GM18519 (cell line): ENCODE results near the gene SRM.
A peak's percentile ranks its signal among the peaks of the same experiment; 100 is the strongest.
"Not testable (repeated sequence)": the region's sequence is repeated elsewhere in the genome, so short reads cannot be mapped to it uniquely, and the experiment has no call there.

Experiments
- ATAC-seq: cut with Tn5 transposase; IDR thresholded peaks from one replicate; pipeline ENCODE4 v1.9.1; 2021; ENCODE audit warnings: mild to moderate bottlenecking, moderate library complexity; ENCODE audit not compliant: unreplicated experiment, low FRiP score

SRM gene

DNA sequence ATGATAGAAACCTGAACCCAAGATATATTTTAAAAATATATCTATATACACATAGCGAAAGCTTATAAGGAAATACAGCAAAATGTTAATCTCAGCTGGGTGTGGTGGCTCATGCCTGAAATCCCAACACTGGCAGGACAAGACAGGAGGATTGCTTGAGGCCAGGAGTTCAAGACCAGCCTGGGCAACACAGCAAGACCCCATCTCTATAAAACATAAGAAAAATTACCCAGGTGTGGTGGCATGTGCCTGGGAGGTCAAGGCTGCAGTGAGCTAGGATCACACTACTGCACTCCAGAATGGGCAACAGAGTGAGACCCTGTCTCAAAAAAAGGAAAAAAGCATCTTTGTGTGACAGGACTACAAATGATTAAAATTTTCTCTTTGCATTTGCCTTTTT is 6.0 kb upstream of the SRM start:
- ATAC-seq: no peak

DNA sequence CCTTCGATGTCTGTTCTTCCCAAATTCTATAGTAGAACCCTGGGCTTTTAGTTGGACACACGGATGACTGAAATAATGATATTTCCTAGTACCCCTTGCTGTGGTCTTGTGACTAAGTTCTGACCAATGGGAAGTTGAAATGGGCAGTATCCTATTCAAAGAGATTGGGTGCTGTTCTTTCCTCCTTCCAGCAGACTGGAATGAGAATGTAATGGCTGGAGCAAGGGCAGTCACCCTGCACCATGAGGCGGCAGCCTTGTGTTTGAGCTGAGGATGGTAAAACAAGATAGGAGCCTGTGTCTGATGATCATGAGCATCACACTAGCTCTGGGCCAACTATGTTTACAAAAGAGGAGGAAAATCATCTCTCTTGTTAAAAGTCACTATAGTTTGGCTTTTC is 5.1 kb upstream of the SRM start:
- ATAC-seq: no peak

GRCh38 chr1:11063937-11064537 is 4.2 kb upstream of the SRM start:
- ATAC-seq: not testable (repeated sequence)

- no peak for ATAC-seq
Observed at GRCh38 chr1:11062965-11063401, 3.2 kb upstream of the SRM start.

DNA sequence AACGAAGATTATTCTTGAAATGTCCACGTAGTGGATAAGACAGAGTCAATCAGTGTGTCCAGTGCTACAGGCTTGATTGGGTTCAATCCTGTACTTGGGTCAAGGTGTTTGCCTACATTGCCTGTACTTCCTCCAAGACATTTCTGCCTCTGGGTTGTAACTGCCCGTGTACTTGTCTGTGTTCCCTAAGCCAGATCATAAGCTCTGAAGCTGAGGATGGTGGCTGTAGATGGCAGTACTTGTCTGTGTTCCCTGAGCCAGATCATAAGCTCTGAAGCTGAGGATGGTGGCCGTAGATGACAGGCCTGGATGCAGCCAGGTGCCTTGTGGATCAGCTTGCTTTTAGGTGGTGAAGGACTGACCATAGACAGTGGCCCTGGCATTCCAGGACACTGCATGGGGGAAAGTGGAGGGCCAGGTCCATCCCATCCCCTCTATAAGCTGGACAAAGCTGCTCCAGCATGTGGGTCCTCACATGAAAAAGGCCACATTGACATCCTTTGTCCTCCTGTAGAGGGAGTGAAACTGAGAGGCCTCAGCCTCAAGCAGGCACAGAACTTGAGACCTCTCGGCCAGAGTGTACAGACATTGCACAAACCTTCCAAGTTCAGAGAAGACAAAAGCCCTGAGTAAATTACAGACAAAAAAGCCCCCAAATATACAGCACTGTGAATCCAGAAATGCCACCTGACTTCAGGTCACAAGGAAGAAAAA is 2.0 kb upstream of the SRM start:
- ATAC-seq: no peak

- ATAC-seq: peak; percentile 7
Observed at GRCh38 chr1:11059155-11059967, 457 bp downstream of the SRM start.

GRCh38 chr1:11058595-11059154 is 1.1 kb downstream of the SRM start:
- ATAC-seq: no peak

GRCh38 chr1:11058026-11058425 is 1.8 kb downstream of the SRM start:
- ATAC-seq: no peak

- no peak for ATAC-seq
Observed at GRCh38 chr1:11057477-11057876, 2.3 kb downstream of the SRM start.

DNA sequence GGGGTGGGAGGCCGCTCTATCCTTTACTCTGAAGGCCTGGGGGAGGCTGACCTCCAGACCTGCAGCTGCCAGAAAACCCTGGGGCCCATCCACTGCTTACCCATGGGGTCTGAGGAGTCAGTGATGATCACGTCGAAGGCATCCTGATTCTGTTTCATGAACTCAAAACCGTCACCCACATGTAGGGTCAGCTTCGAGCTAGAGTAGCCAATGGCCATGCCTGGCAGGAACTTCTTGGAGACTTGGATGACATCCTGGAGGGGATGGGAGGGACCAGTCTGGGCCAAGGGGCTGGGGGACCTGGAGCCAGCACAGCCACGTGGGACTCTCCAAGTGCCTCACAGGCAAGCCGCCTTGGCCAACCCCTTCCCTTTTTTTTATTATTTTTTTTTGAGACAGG is 3.3 kb downstream of the SRM start:
- no peak for ATAC-seq

DNA sequence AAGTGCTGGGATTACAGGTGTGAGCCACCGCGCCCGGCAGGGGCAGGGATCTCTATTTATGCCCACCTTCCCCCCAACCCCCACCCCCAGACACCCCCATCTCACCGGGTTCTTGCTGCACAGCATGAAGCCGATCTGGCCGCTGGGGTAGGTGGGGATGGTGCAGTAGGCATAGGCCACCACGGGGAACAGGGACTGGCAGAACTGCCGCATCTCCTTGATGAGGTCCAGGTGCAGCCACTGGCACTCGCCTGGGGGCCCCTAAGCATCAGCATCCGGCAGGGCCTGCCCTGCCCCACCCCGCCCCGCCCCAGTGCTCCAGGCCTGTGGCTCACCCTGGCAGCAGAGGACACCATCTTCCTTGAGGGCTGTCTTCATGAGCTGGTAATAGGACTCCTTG is 4.1 kb downstream of the SRM start:
- no peak for ATAC-seq

- no peak for ATAC-seq
Observed at GRCh38 chr1:11054666-11055065, 5.2 kb downstream of the SRM start.

DNA sequence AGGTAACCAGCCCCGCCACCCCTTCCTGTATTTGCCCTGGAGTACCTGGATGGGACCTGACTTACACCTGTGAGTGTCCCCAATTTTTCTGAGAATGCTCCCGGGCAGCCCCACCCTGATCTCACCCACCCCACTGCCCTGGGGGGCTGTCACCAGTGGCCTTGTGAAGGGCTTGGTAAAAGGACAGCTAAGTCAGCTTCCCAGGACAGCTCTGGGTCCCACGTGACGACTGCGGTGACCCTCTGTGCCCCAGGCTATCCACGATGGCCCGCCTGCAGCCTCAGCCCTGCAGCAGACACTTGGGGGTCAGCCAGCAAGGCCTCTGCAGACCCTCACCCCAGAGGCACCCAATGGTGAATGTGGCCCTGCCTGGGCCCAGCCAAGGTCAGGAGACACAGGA is 5.6 kb downstream of the SRM start:
- no peak for ATAC-seq

GRCh38 chr1:11053758-11054137 is 6.1 kb downstream of the SRM start:
- ATAC-seq: no peak

DNA sequence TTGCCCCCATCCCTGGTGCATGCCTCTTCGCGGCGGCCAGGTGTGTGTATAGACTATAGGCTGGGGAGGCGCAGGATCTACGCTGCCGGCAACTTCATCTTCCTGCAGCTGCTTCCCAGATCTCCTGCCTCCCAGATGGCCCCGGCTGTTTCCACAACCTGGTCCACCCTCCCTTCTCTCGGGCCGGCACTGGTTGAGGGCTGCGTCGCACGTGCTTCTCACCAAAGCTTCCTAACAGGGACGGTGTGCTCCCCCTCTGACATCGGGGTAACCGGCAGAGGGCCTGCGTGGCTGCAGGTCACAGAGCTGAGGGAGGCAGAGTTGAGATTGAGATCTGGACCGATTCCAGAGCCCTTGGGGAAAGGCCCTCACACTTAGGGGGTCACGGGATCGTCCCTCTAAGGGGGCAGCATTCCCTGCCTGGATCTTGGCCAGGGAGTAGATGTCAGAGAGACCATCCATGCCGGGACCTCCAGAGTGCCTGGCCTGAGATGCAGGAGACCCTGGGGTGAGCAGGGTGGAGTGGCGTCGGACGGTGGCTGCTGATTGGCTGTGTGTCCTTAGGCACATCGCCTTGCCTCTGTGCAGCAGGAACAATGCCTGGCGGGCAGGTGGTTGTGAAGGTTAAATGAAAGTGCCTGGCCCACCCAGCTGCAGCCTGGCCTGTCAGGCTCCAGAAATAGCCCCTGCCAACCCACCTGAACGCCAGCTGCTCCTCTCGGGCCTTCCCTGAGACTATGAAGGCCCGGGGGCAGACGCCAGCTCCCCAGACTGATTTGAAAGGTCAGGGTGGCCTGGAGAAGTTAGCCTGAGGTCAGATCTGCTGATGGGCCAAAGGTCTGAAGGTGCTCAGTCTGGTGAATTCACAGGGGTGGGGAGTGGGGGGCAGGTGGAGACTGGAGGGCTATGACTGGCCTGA is 6.7 kb downstream of the SRM start:
- no peak for ATAC-seq

DNA sequence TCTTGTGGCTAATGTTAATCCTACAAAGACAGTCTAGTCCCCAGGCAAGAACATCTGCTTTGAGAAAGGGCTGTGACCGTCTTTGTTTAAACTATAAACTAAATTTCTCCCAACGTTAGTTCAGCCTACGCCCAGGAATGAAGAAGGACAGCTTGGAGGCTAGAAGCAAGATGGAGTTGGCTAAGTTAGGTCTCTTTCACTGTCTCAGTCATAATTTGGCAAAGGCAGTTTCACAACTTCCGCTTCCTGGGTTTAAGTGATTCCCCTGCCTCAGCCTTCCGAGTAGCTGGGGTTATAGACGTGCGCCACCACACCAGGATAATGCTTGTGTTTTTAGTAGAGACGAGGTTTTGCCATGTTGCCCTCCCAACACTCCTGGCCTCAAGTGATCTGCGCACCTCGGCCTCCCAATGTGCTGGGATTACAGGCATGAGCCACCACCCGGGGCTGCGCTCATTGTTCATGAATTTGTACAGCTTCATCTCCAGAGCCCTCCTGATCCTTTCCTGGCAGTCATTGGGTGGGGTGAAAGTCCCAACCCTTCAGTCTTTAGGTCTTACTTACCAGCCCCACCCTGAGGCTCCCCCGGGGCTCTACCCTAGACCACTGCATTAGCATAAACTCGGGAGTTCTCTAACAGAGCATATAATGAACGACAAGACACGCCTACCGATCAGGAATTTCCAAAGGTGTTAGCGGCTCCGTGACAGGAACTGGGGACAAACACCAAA is 7.9 kb downstream of the SRM start:
- ATAC-seq: no peak

GRCh38 chr1:11051121-11051520 is 8.7 kb downstream of the SRM start:
- not testable (repeated sequence) for ATAC-seq

GRCh38 chr1:11046625-11047365 is 13.0 kb downstream of the SRM start, which contains the start of gene MASP2:
Gene MASP2, minus strand, starts transcription at chr1:11047239. Its CDS starts 32 bp downstream, at chr1:11047207.
- ATAC-seq: no peak

DNA sequence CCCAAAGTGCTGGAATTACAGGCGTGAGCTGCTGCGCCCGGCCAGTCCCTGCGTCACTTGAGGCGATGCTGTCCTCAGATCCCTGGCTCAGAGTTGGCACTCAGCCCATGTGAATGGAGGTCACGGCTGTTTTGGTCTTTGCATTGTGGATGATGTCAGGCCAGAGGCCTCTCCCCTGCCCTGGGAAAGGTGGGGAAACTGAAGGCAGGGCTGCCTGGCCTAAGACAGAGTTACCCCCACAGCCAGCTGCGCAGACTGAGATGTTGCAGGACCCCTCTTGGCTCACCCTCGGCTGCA is 13.6 kb downstream of the SRM start:
- ATAC-seq: no peak
